NCI-H1048 (cell line): ENCODE data around the gene MYG1.
A peak's percentile ranks its signal among the peaks of the same experiment; 100 is the strongest.

ENCODE experiments used
- DNase-seq: peaks from one replicate; lab custom pipeline; 2025; lab: John Stamatoyannopoulos, UW

MYG1 gene

GRCh38 chr12:53299454-53300180 is at the start of gene MYG1:
MYG1 (plus strand) TSS chr12:53299695; CDS start chr12:53299738, 43 bp downstream.
- peak; percentile 79 for DNase-seq

- peak; percentile 55 for DNase-seq
Observed at GRCh38 chr12:53251477-53252348, 47.8 kb upstream of the MYG1 start.

DNA sequence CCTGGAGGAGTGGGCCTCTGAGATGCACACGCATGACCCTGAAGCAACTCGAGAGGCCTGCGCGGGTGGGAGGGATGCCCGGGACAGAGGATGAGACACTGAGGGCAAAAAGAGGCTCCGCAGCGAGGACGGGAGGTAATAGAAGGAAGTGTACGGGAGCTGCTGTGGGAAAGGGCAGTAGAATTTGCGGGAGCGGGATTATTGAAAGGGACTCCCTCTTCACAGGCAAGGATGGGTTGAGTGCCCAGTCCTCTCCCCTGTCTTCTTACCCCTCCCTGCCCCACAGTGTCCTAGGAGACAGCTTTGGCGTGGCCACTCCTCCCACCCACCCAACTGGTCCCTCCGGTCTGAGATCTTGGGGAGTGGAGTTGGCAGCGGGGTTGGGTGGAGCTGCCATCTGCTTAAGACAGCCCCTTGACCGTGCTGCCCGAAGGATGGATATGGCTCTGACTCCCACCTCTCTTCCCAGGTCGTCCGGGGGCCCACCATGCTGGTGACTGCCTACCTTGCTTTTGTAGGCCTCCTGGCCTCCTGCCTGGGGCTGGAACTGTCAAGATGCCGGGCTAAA is 47.1 kb upstream of the MYG1 start:
- no peak for DNase-seq

- no peak for DNase-seq
Observed at GRCh38 chr12:53253298-53253697, 46.2 kb upstream of the MYG1 start.

GRCh38 chr12:53254816-53255545 is 44.5 kb upstream of the MYG1 start:
- DNase-seq, result no peak

DNA sequence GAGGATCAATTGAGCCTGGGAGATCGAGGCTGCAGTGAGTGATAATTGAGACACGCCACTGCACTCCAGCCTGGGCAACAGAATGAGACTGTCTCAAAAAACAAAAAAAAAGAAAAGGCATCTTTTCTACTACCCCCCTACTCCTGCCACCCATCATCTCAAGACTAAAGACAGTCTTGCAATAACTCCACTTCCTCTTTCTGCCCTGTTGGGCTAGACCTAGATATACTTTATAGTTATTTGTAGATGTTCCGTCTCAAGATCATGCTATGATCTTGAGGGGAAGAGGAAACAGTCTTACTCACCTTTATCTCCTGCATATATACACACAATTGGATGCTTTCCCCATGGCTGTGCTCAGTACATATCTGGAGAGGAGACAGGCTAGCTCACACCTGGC is 43.5 kb upstream of the MYG1 start:
- DNase-seq, result no peak

DNA sequence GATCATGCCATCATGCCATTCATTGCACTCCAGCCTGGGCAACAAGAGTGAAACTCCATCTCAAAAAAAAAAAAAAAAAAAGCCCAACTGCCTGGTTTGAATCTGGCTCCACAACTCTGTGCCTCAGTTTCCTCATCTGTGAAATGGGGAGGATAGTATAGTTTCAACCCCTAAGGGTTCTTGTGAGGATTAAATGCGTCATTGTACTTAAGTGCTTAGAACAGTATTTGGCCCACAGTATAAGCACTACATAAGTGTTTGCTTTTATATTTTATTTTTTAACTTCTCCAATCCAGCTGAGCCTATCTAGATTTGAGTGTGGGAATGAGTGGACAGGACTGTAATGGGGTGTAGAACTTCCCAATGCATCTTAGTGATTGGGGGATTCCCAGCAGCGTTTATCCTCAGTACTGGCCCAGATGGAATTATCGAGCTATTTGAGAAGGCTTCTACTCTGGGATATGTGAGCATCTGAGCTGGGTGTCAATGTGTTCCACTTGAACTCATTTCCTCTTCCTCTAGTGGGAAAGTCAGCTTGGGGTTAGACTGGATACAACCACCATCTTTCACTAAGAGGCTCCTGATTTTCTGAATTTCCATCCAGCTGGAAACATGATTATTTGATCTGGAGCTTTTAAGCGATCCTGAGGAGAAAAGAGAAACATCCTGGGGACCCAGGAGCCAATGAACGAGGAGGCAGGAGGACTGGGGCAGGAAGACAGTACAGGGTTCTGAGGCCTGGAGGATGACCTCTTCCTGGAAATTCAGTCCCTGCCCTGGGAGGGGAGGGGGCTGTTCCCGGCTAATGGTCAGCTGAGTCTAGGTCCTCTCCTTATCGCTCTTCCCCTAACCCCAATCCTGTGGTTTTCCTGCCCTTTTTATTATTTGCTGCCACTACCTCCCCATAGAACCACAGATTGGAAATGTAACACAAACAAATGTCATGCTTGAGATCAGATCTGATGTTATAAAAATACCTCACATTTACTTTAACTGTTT is 40.7 kb upstream of the MYG1 start:
- DNase-seq, result no peak

GRCh38 chr12:53259891-53260290 is 39.6 kb upstream of the MYG1 start:
- DNase-seq, result no peak

DNA sequence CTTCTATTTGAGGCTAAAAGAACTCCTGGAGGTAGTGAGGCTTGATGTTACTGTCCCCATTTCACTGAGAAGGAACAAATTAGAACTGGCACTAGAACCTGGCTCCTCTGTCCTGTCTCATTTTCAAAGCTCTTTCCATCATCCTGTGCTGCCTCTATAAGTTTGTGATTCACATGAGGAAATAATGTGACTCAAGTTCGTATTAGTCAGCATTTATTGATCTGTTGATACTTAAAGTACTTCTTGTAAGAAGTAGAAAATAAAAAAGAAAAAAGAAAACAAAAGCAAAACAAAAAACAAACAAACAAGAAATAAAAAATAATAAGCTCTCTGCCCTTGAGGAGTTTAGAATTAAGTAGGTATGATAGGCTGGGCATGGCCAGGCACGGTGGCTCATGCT is 33.7 kb upstream of the MYG1 start:
- DNase-seq, result no peak

GRCh38 chr12:53267306-53267998 is 32.0 kb upstream of the MYG1 start:
- DNase-seq, result no peak

DNA sequence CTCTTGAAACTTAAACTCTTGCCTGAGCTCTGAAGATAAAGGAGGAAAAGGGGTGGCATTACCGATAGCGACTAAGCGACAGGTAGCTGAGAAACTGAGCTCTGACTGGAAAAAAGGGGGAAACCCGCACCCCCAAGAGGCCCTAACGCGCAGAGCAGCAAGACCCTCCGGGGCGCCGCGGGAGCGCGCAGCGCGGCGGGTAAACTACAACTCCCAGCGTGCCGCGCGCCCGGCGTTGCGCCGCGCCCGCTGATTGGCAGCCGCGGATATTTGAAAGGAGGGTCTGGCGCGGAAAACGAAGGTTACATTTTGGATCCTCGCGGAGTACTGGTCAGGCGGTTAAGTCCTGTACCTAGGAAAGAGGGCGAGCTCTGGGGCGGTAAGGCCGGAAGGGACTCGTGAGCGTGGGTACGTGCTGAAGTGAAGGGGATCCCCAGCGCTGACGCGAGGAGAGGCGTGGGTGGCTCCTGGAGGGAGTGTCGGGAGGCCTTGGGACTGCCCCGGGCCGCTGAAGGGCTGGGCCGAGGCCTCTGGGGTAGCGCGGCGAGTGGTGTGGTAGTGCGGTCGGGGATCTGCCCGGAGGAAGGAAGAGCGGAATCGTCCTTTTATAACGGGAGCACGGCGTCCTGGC is 31.4 kb upstream of the MYG1 start, which contains the start of gene ESPL1:
ESPL1 (plus strand) TSS at position 301 of the 631 bp plus-strand sequence. CDS start 468 bp downstream, outside the sequence.
- DNase-seq, result no peak

GRCh38 chr12:53268630-53269562 is 30.6 kb upstream of the MYG1 start:
- no peak for DNase-seq

GRCh38 chr12:53274445-53274844 is 25.1 kb upstream of the MYG1 start:
- DNase-seq, result no peak

- DNase-seq, result no peak
Observed at GRCh38 chr12:53276511-53276910, 23.0 kb upstream of the MYG1 start.

DNA sequence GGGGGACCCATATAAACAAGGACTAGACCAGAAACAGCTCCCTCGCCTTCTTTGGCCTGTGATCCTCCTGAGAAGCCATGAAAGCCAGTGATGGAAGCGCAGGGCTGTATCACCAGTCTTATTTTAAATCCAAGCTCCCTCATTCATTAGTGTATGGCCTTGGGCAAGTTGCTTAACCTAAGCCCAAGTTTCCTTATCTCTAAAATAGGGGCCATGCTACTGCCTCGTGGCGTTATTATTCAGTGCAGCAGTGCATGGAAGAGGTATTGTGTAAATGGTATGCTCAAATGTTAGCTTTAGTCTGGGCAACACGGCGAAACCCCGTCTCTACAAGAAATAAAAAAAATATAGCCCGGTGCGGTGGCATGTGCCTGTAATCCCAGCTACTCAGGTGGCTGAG is 21.5 kb upstream of the MYG1 start:
- DNase-seq, result no peak

DNA sequence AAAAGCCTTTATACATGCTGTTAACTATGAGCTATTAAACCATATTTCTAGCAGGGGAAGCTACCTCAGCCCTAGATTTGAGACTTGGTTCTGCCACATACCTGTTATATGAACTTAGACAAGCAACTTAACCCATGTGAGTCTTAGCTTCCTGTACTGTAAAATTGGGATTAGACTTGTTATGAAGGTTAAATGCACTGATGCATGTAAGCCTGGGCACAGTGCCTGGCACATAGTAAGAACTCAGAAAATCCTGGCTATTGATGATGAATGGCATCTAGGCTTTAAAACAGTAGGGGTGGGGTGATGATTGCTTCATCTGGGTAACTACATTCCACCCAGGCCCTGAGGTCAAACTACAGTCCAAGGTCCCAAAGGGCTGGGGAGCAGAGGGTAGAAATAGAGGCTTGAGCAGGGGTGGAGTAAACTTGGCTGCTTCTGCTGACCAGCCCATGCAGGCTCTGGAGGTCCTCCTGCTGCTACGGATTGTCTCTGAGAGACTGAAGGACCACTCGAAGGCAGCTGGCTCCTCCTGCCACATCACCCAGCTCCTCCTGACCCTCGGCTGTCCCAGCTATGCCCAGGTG is 20.1 kb upstream of the MYG1 start:
- no peak for DNase-seq

DNA sequence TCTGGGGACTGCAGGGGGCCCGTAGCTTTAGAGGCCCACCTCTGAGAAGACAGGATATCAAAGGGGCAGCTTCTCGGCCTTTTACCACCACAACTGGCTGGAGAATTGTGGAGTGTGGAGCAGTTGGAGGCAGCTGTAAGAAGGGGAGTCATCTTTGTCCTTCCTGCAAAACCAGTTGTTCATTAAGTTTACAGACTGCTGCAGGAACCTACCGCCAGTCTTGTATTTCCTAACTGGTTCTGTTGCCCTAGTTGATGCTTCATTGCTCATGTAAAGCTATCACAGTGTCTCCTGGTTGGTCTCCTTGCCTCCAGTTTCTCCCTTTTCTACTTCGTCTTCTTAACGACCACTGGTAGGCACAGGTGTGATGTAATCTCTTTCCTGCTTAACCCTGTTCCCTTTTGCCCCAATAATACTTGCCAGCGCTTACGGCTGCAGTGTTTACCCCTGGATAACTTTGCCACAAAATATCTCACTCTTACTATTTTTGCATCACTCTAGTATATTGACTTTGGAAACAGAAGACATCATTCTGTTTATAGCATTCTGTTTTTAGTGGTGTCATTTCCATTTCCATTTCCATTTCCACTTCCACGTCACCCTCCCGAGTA is 19.5 kb upstream of the MYG1 start:
- DNase-seq, result no peak

- DNase-seq, result no peak
Observed at GRCh38 chr12:53286448-53286847, 13.0 kb upstream of the MYG1 start.
